Karpas-422 (cell line): ENCODE data around the gene SH2D1A. TPM values are rescaled to one million over a fixed set of nuclear protein-coding genes. Genes with fewer than 3 reads are reported as not detected.

Source experiments
- DNase-seq: peaks from one replicate; pipeline ENCODE4 v3.0.0-alpha.2; 2015
- H2AFZ ChIP-seq: fragments of 200-600 bp; sonication (generic); 2 replicates; pipeline ENCODE4 v1.6.1; 2014; ENCODE audit warnings: antibody characterized with exemption, low read length, mixed read lengths
- H3K27ac ChIP-seq: fragments of 200-600 bp; sonication (generic); 2 replicates; pipeline ENCODE4 v1.5.1; 2014; ENCODE audit warnings: mild to moderate bottlenecking, low read length, moderate library complexity
- H3K27me3 ChIP-seq: fragments of 200-600 bp; sonication (generic); 2 replicates; pipeline ENCODE4 v1.6.1; 2014; ENCODE audit warnings: low read length, mixed read lengths
- H3K36me3 ChIP-seq: fragments of 200-600 bp; sonication (generic); 2 replicates; pipeline ENCODE4 v1.6.1; 2014; ENCODE audit warnings: low read length, mixed read lengths; ENCODE audit not compliant: insufficient read depth
- H3K4me1 ChIP-seq: fragments of 200-600 bp; sonication (generic); 2 replicates; pipeline ENCODE4 v1.6.1; 2014; ENCODE audit warnings: mild to moderate bottlenecking, low read length, mixed read lengths
- H3K4me2 ChIP-seq: fragments of 200-600 bp; sonication (generic); 2 replicates; pipeline ENCODE4 v1.6.1; 2014; ENCODE audit warnings: low read length, low read depth, mild to moderate bottlenecking; ENCODE audit not compliant: poor library complexity, severe bottlenecking
- H3K4me3 ChIP-seq: fragments of 200-600 bp; sonication (generic); 2 replicates; pipeline ENCODE4 v1.5.1; 2014; ENCODE audit warnings: mild to moderate bottlenecking, antibody characterized with exemption, low read length, mixed read lengths
- H3K79me2 ChIP-seq: fragments of 200-600 bp; sonication (generic); 2 replicates; pipeline ENCODE4 v1.6.1; 2014; ENCODE audit warnings: mild to moderate bottlenecking, low read length, mixed read lengths
- H3K9ac ChIP-seq: fragments of 200-600 bp; sonication (generic); 2 replicates; pipeline ENCODE4 v1.6.0; 2014; ENCODE audit warnings: low read length
- H3K9me2 ChIP-seq: fragments of 200-600 bp; sonication (generic), shearing (Covaris generic); replicated peaks from 2 replicates; pipeline ENCODE4 v1.6.0; 2014; ENCODE audit warnings: mild to moderate bottlenecking, low read length, moderate library complexity; ENCODE audit not compliant: insufficient read depth
- H3K9me3 ChIP-seq: fragments of 300-700, 200-600 bp; sonication (generic); 2 replicates; pipeline ENCODE4 v1.6.1; 2014; ENCODE audit warnings: low read length, mixed read lengths
- H4K20me1 ChIP-seq: fragments of 200-600 bp; sonication (generic); 2 replicates; pipeline ENCODE4 v1.6.1; 2014; ENCODE audit warnings: mild to moderate bottlenecking, antibody characterized with exemption, low read length, low read depth; ENCODE audit not compliant: insufficient read depth
- small RNA-seq: library from RNA; depleted of rRNA; stranded (forward); fragments of <200 nt; gene quantifications from one replicate; pipeline ENCODE3, GENCODE V24; 2014
- total RNA-seq: library from RNA; depleted of rRNA; stranded (reverse); fragments of >200 nt; shearing (Covaris generic); gene quantifications from 2 replicates; pipeline ENCODE4 v1.2.3, GENCODE V29; 2014; ENCODE audit warnings: low replicate concordance; rRNA removed

SH2D1A gene
- total RNA-seq, 1 experiment from 2014 or later: 1.5 TPM

DNA sequence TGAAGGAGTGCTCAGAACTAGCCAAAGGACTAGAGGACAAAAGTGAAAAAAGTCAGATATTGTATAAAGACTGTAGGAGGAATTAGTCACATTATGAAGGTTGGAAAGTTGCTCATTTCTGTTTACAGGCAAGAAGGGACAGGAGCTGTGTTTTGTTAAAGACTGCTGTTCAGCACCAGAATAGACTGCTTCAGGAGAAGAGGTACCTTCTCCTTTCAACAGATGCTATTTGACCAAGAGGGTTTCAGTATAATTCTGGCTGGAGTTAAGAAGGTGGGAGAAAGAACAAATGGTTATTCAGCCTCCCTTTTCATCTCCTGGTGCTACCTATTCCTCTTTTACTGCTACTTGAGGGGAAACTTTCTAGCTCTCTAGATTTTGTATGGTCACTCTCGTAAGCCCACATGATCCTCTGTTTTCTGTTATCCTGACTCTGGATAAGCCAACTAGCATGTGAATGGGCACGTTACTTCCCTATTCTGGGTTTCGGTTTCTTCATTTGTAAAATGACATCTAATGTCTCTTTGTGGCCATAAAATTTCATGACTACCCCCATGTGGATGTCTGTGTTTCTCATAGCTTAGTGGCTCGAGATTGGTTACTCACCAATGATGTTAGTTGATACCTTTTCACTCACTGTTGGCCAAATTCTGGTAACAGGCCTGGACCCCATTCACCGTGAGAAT, 68.9 kb downstream of the SH2D1A start:
- Histone ChIP-seq H3K4me2 (no peak overlapping the region), H3K9me2 (no peaks in the 10 kb centered on the region), H4K20me1 (no peaks in the 10 kb centered on the region), H3K36me3 (no peaks in the 10 kb centered on the region), H3K27ac (no peak overlapping the region), H3K9me3 (no peaks in the 10 kb centered on the region), H3K79me2 (no peaks in the 10 kb centered on the region), H3K4me1 (no peaks in the 10 kb centered on the region), H3K27me3 (no peaks in the 10 kb centered on the region), H3K4me3 (no peak overlapping the region), H3K9ac (no peak overlapping the region), H2AFZ (no peak overlapping the region)
- DNase-seq: no peak

- Histone ChIP-seq H3K27ac (no peak overlapping the region), H3K9me3 (no peaks in the 10 kb centered on the region)
- DNase-seq: no peak
Observed at GRCh38 chrX:124421898-124422655, 75.7 kb downstream of the SH2D1A start.

More at GRCh38 chrX:124421898-124422655, 75.7 kb downstream of the SH2D1A start:
- Histone ChIP-seq H2AFZ (no peak overlapping the region), H3K4me3 (no peak overlapping the region), H4K20me1 (no peaks in the 10 kb centered on the region), H3K4me1 (no peaks in the 10 kb centered on the region), H3K27me3 (no peaks in the 10 kb centered on the region), H3K4me2 (no peak overlapping the region), H3K9me2 (no peaks in the 10 kb centered on the region), H3K9ac (no peak overlapping the region), H3K79me2 (no peaks in the 10 kb centered on the region), H3K36me3 (no peaks in the 10 kb centered on the region)

Small RNA genes within 50 kb of the gene (small RNA-seq; reads per million reads assigned to genes)
- not detected for gene AL022718.1

Other genes starting within 250 kb of the SH2D1A start
- gene TEX13D, start 13.9 kb upstream of the SH2D1A start, total RNA-seq: 0.82 and 2.0 TPM in 2 replicates